Hair follicular keratinocyte (primary cell): Measurements from ENCODE around the gene FLOT1. TPM values are rescaled to one million over a fixed set of nuclear protein-coding genes. Genes with fewer than 3 reads are reported as not detected.

Experiments used
- total RNA-seq: library from RNA; depleted of rRNA; stranded (reverse); fragments of >200 nt; gene quantifications from 2 replicates; pipeline ENCODE4 v1.2.3, GENCODE V29; 2015

FLOT1 gene
- total RNA-seq, result 26.1 and 35.9 TPM in 2 replicates

GRCh38 chr6:30742316-30743098 lies at the start of gene FLOT1:
FLOT1 (minus strand) TSS chr6:30742687; CDS start chr6:30742189, 498 bp downstream.

GRCh38 chr6:30744054-30744805 lies 1.7 kb upstream of the FLOT1 start, which contains the start of gene IER3:
IER3 (minus strand) TSS chr6:30744547; CDS start chr6:30744518, 29 bp downstream.

GRCh38 chr6:30719791-30720737 lies 22.4 kb downstream of the FLOT1 start, which contains the start of gene TUBB:
TUBB (plus strand) TSS chr6:30720352; CDS start chr6:30720507, 155 bp downstream.

GRCh38 chr6:30717129-30717844 lies 25.2 kb downstream of the FLOT1 start, which contains the start of gene MDC1:
MDC1 (minus strand) TSS chr6:30717281; CDS start chr6:30715175, 2,106 bp downstream.

GRCh38 chr6:30690403-30691207 lies 51.9 kb downstream of the FLOT1 start, which contains the start of gene NRM:
NRM (minus strand) TSS chr6:30690984; CDS start chr6:30690974, 10 bp downstream.

GRCh38 chr6:30686009-30686907 lies 56.2 kb downstream of the FLOT1 start, which contains the start of gene PPP1R18:
PPP1R18 (minus strand) TSS chr6:30686645; CDS start chr6:30686018, 627 bp downstream.

Other genes with a start within 250 kb of the FLOT1 start
- 39.2 and 43.2 TPM in 2 replicates for gene GNL1, start 186.2 kb downstream of the FLOT1 start, total RNA-seq
- gene PRR3, start 185.4 kb downstream of the FLOT1 start, total RNA-seq, result 2.3 and 4.0 TPM in 2 replicates
- 34.5 and 41.9 TPM in 2 replicates for gene ABCF1, start 171.2 kb downstream of the FLOT1 start, total RNA-seq
- gene PPP1R10, start 125.4 kb downstream of the FLOT1 start, total RNA-seq, result 24.8 and 31.6 TPM in 2 replicates
- gene MRPS18B, start 124.8 kb downstream of the FLOT1 start, total RNA-seq, result 62.8 and 82.6 TPM in 2 replicates
- gene ATAT1, start 115.8 kb downstream of the FLOT1 start, total RNA-seq, result 1.6 and 6.2 TPM in 2 replicates
- 6.1 and 10.6 TPM in 2 replicates for gene C6orf136, start 95.6 kb downstream of the FLOT1 start, total RNA-seq
- gene DHX16, start 69.7 kb downstream of the FLOT1 start, total RNA-seq, result 19.4 and 33.6 TPM in 2 replicates
- 75.3 and 97.1 TPM in 2 replicates for gene PPP1R18, start 56.0 kb downstream of the FLOT1 start, total RNA-seq
- gene NRM, start 51.7 kb downstream of the FLOT1 start, total RNA-seq, result 7.4 and 12.4 TPM in 2 replicates
- 9.9 and 17.6 TPM in 2 replicates for gene MDC1, start 25.4 kb downstream of the FLOT1 start, total RNA-seq
- 521 and 1,018 TPM in 2 replicates for gene TUBB, start 22.3 kb downstream of the FLOT1 start, total RNA-seq
- gene IER3, start 1.9 kb upstream of the FLOT1 start, total RNA-seq, result 518 and 821 TPM in 2 replicates
- 225 and 283 TPM in 2 replicates for gene DDR1, start 141.8 kb upstream of the FLOT1 start, total RNA-seq
- gene GTF2H4, start 165.5 kb upstream of the FLOT1 start, total RNA-seq, result 8.5 and 13.6 TPM in 2 replicates
- 20.7 and 29.4 TPM in 2 replicates for gene VARS2, start 171.6 kb upstream of the FLOT1 start, total RNA-seq
- gene SFTA2, start 189.5 kb upstream of the FLOT1 start, total RNA-seq, result not detected in 2 replicates
- not detected in 2 replicates for gene MUCL3, start 198.3 kb upstream of the FLOT1 start, total RNA-seq
- gene MUC21, start 241.0 kb upstream of the FLOT1 start, total RNA-seq, result not detected in 2 replicates